ENCODE measurements around the gene PPP1R8. TPM values are rescaled to one million over a fixed set of nuclear protein-coding genes. Genes with fewer than 3 reads are reported as not detected.

Gene PPP1R8
- total RNA-seq, 1 experiment from 2014 or later, result 57.4 TPM

GRCh38 chr1:27882543-27882903, 51.9 kb downstream of the PPP1R8 start:
- Histone ChIP-seq H3K36me3 (ENCODE audit: control insufficient read depth in 1 of 2, insufficient read depth in 2 of 2, low read length in 2 of 2) (peaks cover 0 to 10% of the 10 kb centered on the region in 2 experiments; a peak in 2 of 4 replicates), H3K27ac (ENCODE audit: low read depth, low read length) (no peak overlapping the region), H2AFZ (ENCODE audit: low read depth, low read length, poor library complexity, severe bottlenecking) (no peak overlapping the region), H3K4me2 (ENCODE audit: low read length) (no peak overlapping the region), H3K9me3 (ENCODE audit: control insufficient read depth in 1 of 2, insufficient read depth in 1 of 2, low read depth in 1 of 2, low read length in 2 of 2) (no peaks in the 10 kb centered on the region), H3K9ac (ENCODE audit: low read length) (no peak overlapping the region), H3K9me2 (ENCODE audit: insufficient read depth) (no peaks in the 10 kb centered on the region), H3K4me3 (replicated peaks in 1 of 2; ENCODE audit: low read depth in 1 of 2, low read length in 2 of 2) (no peak overlapping the region), H3K4me1 (ENCODE audit: control insufficient read depth in 1 of 2, insufficient read depth in 2 of 2, low read length in 2 of 2) (no peaks in the 10 kb centered on the region), H4K20me1 (ENCODE audit: insufficient read depth) (no peaks in the 10 kb centered on the region), H3K79me2 (ENCODE audit: insufficient read depth, low read length) (no peaks in the 10 kb centered on the region), H3K27me3 (ENCODE audit: insufficient read depth, low read length) (no peaks in the 10 kb centered on the region)
- intact Hi-C loops (cut with micrococcal nuclease), result no loop called here
- DNase-seq (ENCODE audit: low read depth, low spot score) (no peak), ATAC-seq (no peak)
- ChIA-PET RAD21 (ENCODE audit: low non-redundant PET in 1 of 2, low total read pairs in 2 of 2, uncharacterized antibody in 2 of 2, unreplicated experiment in 2 of 2) (no interaction called here), CTCF (no interaction called here), POLR2A (no interaction called here)
- TF ChIP-seq TCF7L2 (IDR thresholded peaks at IDR 0.05; ENCODE audit: borderline replicate concordance, extremely low read depth, insufficient read depth, insufficient read length) (no peak), CEBPB (IDR thresholded peaks at IDR 0.05; ENCODE audit: low read depth) (no peak), CBX3 (IDR thresholded peaks at IDR 0.05; ENCODE audit: low read depth) (no peak), SRF (IDR thresholded peaks at IDR 0.05; ENCODE audit: low read depth) (no peak), REST (IDR thresholded peaks at IDR 0.05; ENCODE audit: low read depth) (no peak)
- no TSS peak for BruUV-seq (replicated peaks)

GRCh38 chr1:27883536-27883935, 53.0 kb downstream of the PPP1R8 start:
- TF ChIP-seq EZH2phosphoT487 (IDR thresholded peaks at IDR 0.05; ENCODE audit: borderline replicate concordance) (no peak), MAX (IDR thresholded peaks at IDR 0.05) (no peak), TCF7L2 (IDR thresholded peaks at IDR 0.05; ENCODE audit: borderline replicate concordance, extremely low read depth, insufficient read depth, insufficient read length) (no peak), YY1 (IDR thresholded peaks at IDR 0.05; ENCODE audit: extremely low read depth, insufficient replicate concordance, low read depth, low read length) (no peak)
- Histone ChIP-seq H3K4me1 (ENCODE audit: control insufficient read depth in 1 of 2, insufficient read depth in 2 of 2, low read length in 2 of 2) (no peaks in the 10 kb centered on the region), H3K27ac (ENCODE audit: low read depth, low read length) (no peak overlapping the region), H3K36me3 (ENCODE audit: control insufficient read depth in 1 of 2, insufficient read depth in 2 of 2, low read length in 2 of 2) (peaks cover 0 to 10% of the 10 kb centered on the region in 2 experiments; a peak in 2 of 4 replicates), H3K9ac (ENCODE audit: low read length) (no peak overlapping the region), H4K20me1 (ENCODE audit: insufficient read depth) (no peaks in the 10 kb centered on the region), H3K4me2 (ENCODE audit: low read length) (no peak overlapping the region), H3K79me2 (ENCODE audit: insufficient read depth, low read length) (no peaks in the 10 kb centered on the region), H3K27me3 (ENCODE audit: insufficient read depth, low read length) (no peaks in the 10 kb centered on the region), H3K9me2 (ENCODE audit: insufficient read depth) (no peaks in the 10 kb centered on the region), H3K9me3 (ENCODE audit: control insufficient read depth in 1 of 2, insufficient read depth in 1 of 2, low read depth in 1 of 2, low read length in 2 of 2) (no peaks in the 10 kb centered on the region), H2AFZ (ENCODE audit: low read depth, low read length, poor library complexity, severe bottlenecking) (no peak overlapping the region), H3K4me3 (replicated peaks in 1 of 2; ENCODE audit: low read depth in 1 of 2, low read length in 2 of 2) (no peak overlapping the region)
- intact Hi-C loops (cut with micrococcal nuclease), result no loop called here
- ATAC-seq (no peak), DNase-seq (ENCODE audit: low read depth, low spot score) (no peak)
- ChIA-PET RAD21 (ENCODE audit: low non-redundant PET in 1 of 2, low total read pairs in 2 of 2, uncharacterized antibody in 2 of 2, unreplicated experiment in 2 of 2) (no interaction called here), CTCF (no interaction called here), POLR2A (no interaction called here)
- BruUV-seq (replicated peaks), result no TSS peak
